ENCODE data around the gene MCTP2. TPM values are rescaled to one million over a fixed set of nuclear protein-coding genes. Genes with fewer than 3 reads are reported as not detected.

The MCTP2 gene
- total and polyA plus RNA-seq, 2 experiments from 2014 or later = 8.1 to 23.3 TPM

GRCh38 chr15:94186770-94187331 is 44.5 kb upstream of the MCTP2 start:
- WGBS (ENCODE audit: low lambda C conversion rate, missing lambda C conversion rate) = 88% methylated on average over 4 of the region's 4 CpGs
- no peaks in the 10 kb centered on the region for H3K9me3 ChIP-seq (ENCODE audit: low read depth)

GRCh38 chr15:94193906-94194305 is 37.5 kb upstream of the MCTP2 start:
- Histone ChIP-seq H3K36me3 (replicated peaks; ENCODE audit: insufficient read depth, low read depth) (no peaks in the 10 kb centered on the region), H3K4me2 (no peak overlapping the region), H3K9me2 (replicated peaks; ENCODE audit: insufficient read depth) (no peaks in the 10 kb centered on the region), H3K4me3 (no peak overlapping the region), H3K27me3 (peaks cover 4% of the 10 kb centered on the region), H3K4me1 (ENCODE audit: insufficient read depth) (no peaks in the 10 kb centered on the region), H3K9me3 (ENCODE audit: low read depth) (no peaks in the 10 kb centered on the region), H2AFZ (no peak overlapping the region), H3K79me2 (no peaks in the 10 kb centered on the region), H3K27ac (no peak overlapping the region), H4K20me1 (ENCODE audit: insufficient read depth, poor library complexity, severe bottlenecking) (no peaks in the 10 kb centered on the region)
- WGBS (ENCODE audit: low lambda C conversion rate, missing lambda C conversion rate) = 95% methylated on average over 3 of the region's 3 CpGs
- no peak for DNase-seq (ENCODE audit: low spot score)
- no peak for TF ChIP-seq EZH2phosphoT487 (IDR thresholded peaks at IDR 0.05; ENCODE audit: low read depth, severe bottlenecking, unreplicated experiment)
- no peak for TF ChIP-seq EZH2 (IDR thresholded peaks at IDR 0.05; ENCODE audit: borderline replicate concordance)
- TF ChIP-seq CTCF (IDR thresholded peaks at IDR 0.05; ENCODE audit: poor library complexity) = no peak

More at GRCh38 chr15:94186770-94187331, 44.5 kb upstream of the MCTP2 start:
- Histone ChIP-seq H4K20me1 (ENCODE audit: insufficient read depth, poor library complexity, severe bottlenecking) (no peaks in the 10 kb centered on the region), H3K36me3 (replicated peaks; ENCODE audit: insufficient read depth, low read depth) (no peaks in the 10 kb centered on the region), H3K79me2 (no peaks in the 10 kb centered on the region), H2AFZ (no peak overlapping the region), H3K27me3 (peaks cover 4% of the 10 kb centered on the region), H3K4me1 (ENCODE audit: insufficient read depth) (no peaks in the 10 kb centered on the region), H3K4me3 (no peak overlapping the region), H3K9me2 (replicated peaks; ENCODE audit: insufficient read depth) (no peaks in the 10 kb centered on the region), H3K4me2 (no peak overlapping the region), H3K27ac (no peak overlapping the region)
- TF ChIP-seq CTCF (IDR thresholded peaks at IDR 0.05; ENCODE audit: poor library complexity) = no peak
- no peak for TF ChIP-seq EZH2phosphoT487 (IDR thresholded peaks at IDR 0.05; ENCODE audit: low read depth, severe bottlenecking, unreplicated experiment)
- no peak for TF ChIP-seq EZH2 (IDR thresholded peaks at IDR 0.05; ENCODE audit: borderline replicate concordance)
- DNase-seq (ENCODE audit: low spot score) = no peak

GRCh38 chr15:94196531-94196930 is 34.8 kb upstream of the MCTP2 start:
- H3K79me2 ChIP-seq = no peaks in the 10 kb centered on the region
- H3K9me3 ChIP-seq (ENCODE audit: low read depth) = no peaks in the 10 kb centered on the region
- H3K36me3 ChIP-seq (replicated peaks; ENCODE audit: insufficient read depth, low read depth) = no peaks in the 10 kb centered on the region
- no peak overlapping the region for H2AFZ ChIP-seq
- no peak overlapping the region for H3K4me3 ChIP-seq
- WGBS (ENCODE audit: low lambda C conversion rate, missing lambda C conversion rate) = 86% methylated on average over 4 of the region's 4 CpGs
- DNase-seq (ENCODE audit: low spot score) = no peak
- no peak overlapping the region for H3K27ac ChIP-seq
- no peaks in the 10 kb centered on the region for H3K27me3 ChIP-seq
- no peaks in the 10 kb centered on the region for H4K20me1 ChIP-seq (ENCODE audit: insufficient read depth, poor library complexity, severe bottlenecking)
- H3K4me1 ChIP-seq (ENCODE audit: insufficient read depth) = no peaks in the 10 kb centered on the region
- no peak overlapping the region for H3K4me2 ChIP-seq
- TF ChIP-seq EZH2 (IDR thresholded peaks at IDR 0.05; ENCODE audit: borderline replicate concordance) (no peak), EZH2phosphoT487 (IDR thresholded peaks at IDR 0.05; ENCODE audit: low read depth, severe bottlenecking, unreplicated experiment) (no peak), CTCF (IDR thresholded peaks at IDR 0.05; ENCODE audit: poor library complexity) (no peak)
- no peaks in the 10 kb centered on the region for H3K9me2 ChIP-seq (replicated peaks; ENCODE audit: insufficient read depth)
